RWPE1 (cell line): ENCODE measurements around the gene PWWP2B.

Source experiments
- CTCF ChIA-PET: fragments of 350-600 bp; sonication (Branson Sonifier 250); formaldehyde crosslinking; extraction: SDS; loops from one replicate; lab custom pipeline; 2021; lab: Yijun Ruan, JAX
- POLR2A ChIA-PET: fragments of 400-600 bp; formaldehyde crosslinking; extraction: SDS; loops from one replicate; lab custom pipeline; 2020; ENCODE audit warnings: antibody characterized with exemption; ENCODE audit not compliant: low non-redundant PET; lab: Yijun Ruan, JAX
- DNase-seq: peaks from one replicate; pipeline ENCODE4 v3.0.0; 2012; ENCODE audit warnings: low spot score
- H3K27ac ChIP-seq: fragments of 450-650 bp; 2 replicates; pipeline ENCODE4 v1.5.1; 2017
- TF ChIP-seq, protein P1 (sequence below): fragments of 450-650 bp; conservative IDR thresholded peaks from 2 replicates; pipeline ENCODE4 v1.5.1; 2017; ENCODE audit warnings: low read depth, mild to moderate bottlenecking

The PWWP2B gene

DNA sequence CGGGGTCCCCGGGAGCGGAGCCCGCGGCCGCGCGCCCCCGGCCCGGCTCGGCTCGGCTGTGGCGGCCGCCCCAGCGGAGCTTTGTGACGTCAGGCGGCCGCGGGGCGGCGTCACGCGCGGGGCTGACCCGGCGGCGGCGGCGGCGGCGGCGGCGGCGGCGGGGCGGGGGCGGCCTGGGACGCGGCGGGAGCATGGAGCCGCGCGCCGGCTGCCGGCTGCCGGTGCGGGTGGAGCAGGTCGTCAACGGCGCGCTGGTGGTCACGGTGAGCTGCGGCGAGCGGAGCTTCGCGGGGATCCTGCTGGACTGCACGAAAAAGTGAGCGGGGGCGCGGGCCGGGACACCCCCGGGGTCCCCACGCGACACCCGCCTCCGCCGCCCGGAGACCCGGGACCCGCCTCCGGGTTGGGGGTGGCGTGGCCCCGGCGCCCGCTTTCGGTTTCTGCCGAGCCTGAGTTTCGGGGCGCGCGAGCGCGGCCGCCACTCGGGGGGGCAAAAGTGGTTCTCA lies at the start of gene PWWP2B:
Gene PWWP2B, plus strand, starts transcription at position 165 of the 506 bp plus-strand sequence. Its CDS starts 27 bp downstream, at position 192.
- CTCF ChIA-PET, result interaction anchor here (2.0 to 2.6 kb wide), 2 partner anchors 23 to 49 kb away, joined by 8 to 13 read pairs; no protein-coding TSS in a partner anchor
- no peak for DNase-seq
- TF ChIP-seq, protein P1, sequence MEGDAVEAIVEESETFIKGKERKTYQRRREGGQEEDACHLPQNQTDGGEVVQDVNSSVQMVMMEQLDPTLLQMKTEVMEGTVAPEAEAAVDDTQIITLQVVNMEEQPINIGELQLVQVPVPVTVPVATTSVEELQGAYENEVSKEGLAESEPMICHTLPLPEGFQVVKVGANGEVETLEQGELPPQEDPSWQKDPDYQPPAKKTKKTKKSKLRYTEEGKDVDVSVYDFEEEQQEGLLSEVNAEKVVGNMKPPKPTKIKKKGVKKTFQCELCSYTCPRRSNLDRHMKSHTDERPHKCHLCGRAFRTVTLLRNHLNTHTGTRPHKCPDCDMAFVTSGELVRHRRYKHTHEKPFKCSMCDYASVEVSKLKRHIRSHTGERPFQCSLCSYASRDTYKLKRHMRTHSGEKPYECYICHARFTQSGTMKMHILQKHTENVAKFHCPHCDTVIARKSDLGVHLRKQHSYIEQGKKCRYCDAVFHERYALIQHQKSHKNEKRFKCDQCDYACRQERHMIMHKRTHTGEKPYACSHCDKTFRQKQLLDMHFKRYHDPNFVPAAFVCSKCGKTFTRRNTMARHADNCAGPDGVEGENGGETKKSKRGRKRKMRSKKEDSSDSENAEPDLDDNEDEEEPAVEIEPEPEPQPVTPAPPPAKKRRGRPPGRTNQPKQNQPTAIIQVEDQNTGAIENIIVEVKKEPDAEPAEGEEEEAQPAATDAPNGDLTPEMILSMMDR, result no peak
- H3K27ac ChIP-seq, result peak within 1 kb of the TSS; percentile 81
- POLR2A ChIA-PET, result interaction anchor here (0.8 to 1.5 kb wide), 3 partner anchors 9 to 50 kb away, joined by 3 to 6 read pairs (median 4); no protein-coding TSS in a partner anchor

DNA sequence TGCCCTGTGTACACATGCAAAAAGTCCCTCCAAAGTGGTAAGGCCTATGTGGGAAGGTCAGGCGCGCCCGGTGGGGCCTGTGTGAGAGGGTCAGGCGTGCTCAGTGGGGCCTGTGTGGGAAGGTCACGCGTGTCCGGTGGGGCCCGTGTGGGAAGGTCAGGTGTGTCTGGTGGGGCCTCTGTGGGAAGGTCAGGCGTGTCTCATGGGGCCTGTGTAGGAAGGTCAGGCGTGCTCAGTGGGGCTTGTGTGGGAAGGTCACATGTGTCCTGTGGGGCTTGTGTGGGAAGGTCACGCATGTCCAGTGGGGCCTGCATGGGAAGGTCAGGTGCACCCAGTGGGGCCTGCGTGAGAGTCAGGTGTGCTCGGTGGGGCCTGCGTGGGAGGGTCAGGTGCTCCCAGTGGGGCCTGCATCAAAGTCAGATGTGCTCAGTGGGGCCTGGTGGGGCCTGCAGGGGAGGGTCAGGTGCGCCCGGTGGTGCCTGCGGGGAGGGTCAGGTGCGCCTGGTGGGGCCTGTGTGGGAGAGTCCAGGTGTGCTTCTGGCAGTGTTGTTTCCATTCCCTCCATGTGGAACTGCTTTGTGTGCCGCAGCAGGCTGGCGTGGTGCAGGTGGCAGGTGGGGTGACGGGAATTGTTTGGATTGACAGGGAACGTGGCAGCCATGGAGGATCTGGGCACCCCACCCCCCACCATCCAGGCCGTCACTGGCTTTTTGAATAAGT lies 49.6 kb upstream of the PWWP2B start:
- TF ChIP-seq, protein P1, result no peak
- CTCF ChIA-PET, result interaction anchor here (1.1 kb wide), 1 partner anchor 14 kb away, joined by 3 read pairs; no protein-coding TSS in a partner anchor
- no peak for DNase-seq
- POLR2A ChIA-PET, result no interaction called here
- H3K27ac ChIP-seq, result no peak overlapping the region

DNA sequence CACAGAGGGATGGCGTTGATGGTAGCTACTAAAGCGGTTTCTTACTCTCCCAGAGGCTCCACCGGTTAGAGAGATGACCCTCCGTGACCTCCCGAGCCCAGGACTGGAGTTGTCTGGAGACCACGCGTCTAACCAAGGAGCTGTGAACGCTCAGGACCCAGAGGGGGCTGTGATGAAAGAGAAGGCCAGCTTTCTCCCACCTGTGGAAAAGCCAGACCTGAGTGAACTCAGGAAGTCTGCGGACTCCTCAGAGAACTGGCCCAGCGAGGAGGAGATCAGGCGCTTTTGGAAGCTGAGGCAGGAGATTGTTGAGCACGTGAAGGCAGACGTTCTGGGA lies 49.1 kb upstream of the PWWP2B start:
- CTCF ChIA-PET, result interaction anchor here (1.1 kb wide), 1 partner anchor 13 kb away, joined by 3 read pairs; no protein-coding TSS in a partner anchor
- TF ChIP-seq, protein P1, result no peak
- no peak for DNase-seq

DNA sequence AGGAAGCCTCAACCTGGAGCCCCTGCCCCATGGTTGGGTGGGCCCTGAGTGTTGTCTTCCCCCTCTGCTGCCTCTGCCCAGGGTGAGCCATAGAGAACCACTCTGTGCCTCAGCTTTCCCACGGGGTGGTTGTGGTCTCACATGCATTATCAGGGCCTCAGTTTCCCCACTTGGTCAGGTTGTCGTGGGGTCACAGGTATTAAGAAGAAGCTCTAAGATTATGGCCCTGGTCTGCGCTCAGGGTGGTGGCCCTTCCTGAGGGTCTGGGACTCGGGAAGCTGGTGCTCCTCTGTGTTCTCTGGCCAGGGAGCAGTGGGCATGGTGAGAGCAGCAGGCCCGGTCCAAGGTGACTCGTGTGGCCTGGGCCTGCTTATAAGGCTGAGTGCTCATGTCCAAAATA lies 47.2 kb upstream of the PWWP2B start:
- TF ChIP-seq, protein P1, result no peak
- POLR2A ChIA-PET, result no interaction called here
- DNase-seq, result no peak
- no peak overlapping the region for H3K27ac ChIP-seq
- CTCF ChIA-PET, result no interaction called here

More for the DNA sequence above, 49.1 kb upstream of the PWWP2B start:
- POLR2A ChIA-PET, result no interaction called here
- H3K27ac ChIP-seq, result no peak overlapping the region

DNA sequence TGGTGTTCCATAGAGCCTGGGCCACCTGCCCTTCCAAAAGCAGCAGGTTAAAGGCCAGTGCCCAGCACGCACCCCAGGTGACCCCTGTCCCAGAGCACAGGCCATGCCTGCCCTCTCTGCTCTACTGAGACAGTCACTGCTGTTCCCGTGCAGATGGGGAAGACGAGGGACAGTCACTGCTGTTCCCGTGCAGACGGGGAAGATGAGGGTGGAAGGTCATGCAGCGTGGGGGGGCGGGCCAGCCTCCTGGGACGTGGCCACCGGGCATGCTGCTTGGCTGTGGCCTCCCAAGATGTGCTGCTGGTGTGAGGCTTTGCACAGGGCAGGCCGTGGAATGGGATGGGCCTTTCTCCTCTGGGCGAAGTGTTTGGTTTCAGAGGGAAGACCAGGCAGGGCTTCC lies 46.6 kb upstream of the PWWP2B start:
- CTCF ChIA-PET, result no interaction called here

DNA sequence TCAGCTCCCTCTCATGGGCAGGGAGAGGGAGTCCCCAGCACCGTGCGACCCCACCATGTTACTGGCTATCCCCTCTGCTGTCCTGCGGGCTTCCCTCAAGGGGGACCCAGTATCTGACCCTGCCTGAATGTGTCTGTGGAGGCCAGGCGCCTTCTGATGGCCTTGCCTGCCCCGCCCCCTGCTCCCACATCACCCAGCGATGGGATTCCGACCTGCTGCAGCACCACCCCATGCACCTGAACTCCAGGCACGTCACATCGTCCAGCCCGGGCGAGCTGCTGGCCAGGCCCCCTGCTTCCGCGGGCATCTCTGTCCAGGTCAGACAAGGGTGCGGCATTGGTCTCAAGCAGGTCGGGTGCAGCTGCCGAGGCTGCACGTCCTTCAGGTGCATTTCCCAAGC lies 46.1 kb upstream of the PWWP2B start:
- TF ChIP-seq, protein P1, result no peak
- POLR2A ChIA-PET, result no interaction called here
- no peak for DNase-seq
- CTCF ChIA-PET, result interaction anchor here (0.7 to 0.8 kb wide), 2 partner anchors 11 to 129 kb away, joined by 4 read pairs; no protein-coding TSS in a partner anchor
- H3K27ac ChIP-seq, result no peak overlapping the region

More for the DNA sequence above, 46.6 kb upstream of the PWWP2B start:
- no peak for DNase-seq
- POLR2A ChIA-PET, result no interaction called here
- TF ChIP-seq, protein P1, result no peak
- H3K27ac ChIP-seq, result no peak overlapping the region
